GM21825 (cell line): ENCODE results near the gene COL27A1.

Experiments
- ATAC-seq: cut with Tn5 transposase; IDR thresholded peaks from one replicate; pipeline ENCODE4 v1.9.1; 2021; ENCODE audit warnings: mild to moderate bottlenecking, moderate library complexity; ENCODE audit not compliant: unreplicated experiment

The COL27A1 gene

DNA sequence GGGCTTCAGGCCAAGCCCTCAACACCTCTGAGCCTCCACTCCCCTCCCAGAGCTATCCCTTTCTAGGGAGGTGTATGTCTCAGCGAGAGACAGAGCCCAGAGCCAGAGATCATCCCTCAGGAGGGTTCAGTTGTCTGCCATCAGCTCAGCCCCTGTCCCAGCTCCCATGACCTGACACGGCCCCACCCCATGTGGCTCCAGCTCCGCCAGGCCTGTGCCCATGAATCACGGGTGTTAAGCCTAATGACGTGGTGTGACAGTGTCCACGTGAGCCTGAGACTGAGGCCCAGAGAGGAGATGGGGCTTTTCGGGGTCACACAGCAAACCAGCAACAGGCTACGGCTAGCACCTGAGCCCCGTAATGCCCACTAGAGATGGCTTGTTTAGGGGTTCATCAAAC, 106.7 kb downstream of the COL27A1 start:
- ATAC-seq: no peak

GRCh38 chr9:114263853-114264510, 108.6 kb downstream of the COL27A1 start:
- no peak for ATAC-seq

DNA sequence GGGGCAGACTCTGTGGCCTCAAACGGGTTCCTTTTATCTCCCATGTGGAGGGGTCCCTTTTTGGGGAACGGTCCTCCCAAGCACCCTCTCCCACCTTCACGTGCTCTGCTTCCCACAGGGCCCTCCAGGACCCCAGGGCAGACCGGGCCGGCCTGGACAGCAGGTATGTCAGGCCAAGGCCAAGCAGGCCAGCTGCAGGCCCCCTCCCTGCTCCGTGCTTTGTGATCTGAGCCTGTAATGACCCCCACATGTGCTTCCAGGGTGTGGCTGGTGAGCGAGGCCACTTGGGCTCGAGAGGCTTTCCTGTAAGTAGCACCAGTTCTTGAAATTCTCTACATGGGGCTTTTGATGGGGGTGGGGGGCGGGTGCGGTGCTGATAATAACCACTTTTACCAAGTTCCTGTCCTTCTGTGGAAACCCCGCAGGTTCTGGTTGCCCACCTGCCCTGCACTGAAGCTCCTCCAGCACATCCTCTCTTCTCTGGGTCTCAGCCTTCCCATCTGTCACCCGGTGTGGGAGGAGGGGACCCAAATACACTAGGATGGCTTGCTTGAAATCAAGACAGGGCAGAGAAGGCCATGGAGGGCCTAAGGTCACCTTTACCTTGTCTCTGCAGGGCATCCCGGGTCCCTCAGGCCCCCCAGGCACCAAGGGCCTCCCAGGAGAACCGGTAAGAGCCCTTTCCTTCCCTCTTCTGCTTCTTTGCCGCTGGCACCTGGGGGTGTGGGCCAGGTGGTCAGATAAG, 109.6 kb downstream of the COL27A1 start:
- no peak for ATAC-seq

DNA sequence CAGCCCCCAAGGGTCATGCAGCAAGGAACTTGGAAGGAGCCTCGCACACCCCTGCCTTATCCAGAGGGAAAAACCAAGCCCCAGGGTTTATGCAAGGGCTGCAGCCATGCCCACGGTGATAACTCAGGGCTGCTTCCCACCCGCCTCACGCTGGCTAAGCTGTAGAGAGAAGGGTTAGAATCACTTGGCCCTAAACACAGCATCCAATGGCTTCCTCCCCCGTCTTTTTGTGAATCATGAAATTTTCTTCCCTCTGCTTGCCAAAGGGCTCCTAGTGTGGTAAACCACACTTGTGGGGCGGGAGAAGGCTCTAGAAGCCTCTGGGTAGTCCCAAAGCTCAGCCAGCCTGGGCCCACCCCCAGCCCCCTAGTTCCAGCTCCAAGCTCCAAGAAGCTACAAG, 111.6 kb downstream of the COL27A1 start:
- ATAC-seq: no peak

DNA sequence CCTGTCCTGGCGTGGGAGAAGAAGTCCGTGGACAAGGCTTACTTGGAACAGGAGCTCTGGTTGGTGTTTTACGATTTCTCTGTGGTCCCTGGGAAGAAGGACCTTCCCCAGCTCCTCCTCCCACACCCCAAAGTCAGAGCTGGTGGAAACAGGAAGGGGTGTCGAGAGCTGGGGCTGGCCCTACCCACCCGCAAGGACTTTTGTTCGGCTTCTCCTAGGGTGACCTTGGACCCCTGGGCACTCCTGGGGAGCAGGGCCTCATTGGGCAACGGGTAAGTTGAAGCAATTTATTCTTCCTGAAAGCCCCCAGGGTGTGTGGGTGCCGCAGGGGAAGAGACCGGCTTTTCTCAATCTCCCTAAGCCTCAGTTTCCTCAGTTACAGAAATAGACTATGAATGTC, 113.7 kb downstream of the COL27A1 start:
- ATAC-seq: no peak

DNA sequence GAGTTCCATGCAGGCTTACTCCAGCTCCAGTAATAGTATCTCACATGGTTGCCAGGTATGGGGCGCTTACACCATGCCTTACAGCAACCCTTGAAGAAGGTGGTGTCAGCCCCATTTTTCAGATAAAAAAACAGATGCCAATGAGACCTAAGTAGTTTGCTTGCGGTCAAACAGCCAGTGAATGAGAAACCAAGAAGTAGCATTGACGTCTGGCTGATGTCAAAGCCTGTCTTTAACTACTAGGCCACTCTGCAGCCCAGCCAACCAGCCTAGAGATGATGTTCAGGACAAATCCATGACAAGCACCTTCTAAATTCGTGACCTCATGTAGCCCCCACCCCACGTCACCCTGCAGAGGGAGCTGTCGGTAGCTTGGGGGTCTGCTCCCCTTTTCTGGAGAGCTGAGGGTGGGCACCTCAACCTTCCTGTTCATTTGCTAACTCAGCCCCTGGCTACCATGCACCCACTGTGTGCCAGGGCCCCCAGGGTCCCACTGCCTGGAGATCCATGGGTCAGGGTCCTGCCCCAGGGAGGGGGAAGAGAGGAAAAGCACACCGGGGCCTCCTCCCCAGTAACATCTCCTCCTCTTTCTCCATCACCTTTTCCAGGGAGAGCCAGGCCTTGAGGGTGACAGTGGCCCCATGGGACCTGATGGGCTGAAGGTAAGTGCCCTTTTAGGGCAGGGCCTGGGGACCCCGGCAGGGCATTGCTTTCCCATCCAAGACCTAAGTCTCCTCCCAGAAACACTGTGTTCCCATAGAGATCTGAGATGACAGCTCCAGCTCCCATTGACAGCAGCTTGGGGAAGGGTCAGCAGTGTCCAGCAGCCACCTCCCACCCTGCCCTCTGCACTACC, 115.0 kb downstream of the COL27A1 start:
- no peak for ATAC-seq

DNA sequence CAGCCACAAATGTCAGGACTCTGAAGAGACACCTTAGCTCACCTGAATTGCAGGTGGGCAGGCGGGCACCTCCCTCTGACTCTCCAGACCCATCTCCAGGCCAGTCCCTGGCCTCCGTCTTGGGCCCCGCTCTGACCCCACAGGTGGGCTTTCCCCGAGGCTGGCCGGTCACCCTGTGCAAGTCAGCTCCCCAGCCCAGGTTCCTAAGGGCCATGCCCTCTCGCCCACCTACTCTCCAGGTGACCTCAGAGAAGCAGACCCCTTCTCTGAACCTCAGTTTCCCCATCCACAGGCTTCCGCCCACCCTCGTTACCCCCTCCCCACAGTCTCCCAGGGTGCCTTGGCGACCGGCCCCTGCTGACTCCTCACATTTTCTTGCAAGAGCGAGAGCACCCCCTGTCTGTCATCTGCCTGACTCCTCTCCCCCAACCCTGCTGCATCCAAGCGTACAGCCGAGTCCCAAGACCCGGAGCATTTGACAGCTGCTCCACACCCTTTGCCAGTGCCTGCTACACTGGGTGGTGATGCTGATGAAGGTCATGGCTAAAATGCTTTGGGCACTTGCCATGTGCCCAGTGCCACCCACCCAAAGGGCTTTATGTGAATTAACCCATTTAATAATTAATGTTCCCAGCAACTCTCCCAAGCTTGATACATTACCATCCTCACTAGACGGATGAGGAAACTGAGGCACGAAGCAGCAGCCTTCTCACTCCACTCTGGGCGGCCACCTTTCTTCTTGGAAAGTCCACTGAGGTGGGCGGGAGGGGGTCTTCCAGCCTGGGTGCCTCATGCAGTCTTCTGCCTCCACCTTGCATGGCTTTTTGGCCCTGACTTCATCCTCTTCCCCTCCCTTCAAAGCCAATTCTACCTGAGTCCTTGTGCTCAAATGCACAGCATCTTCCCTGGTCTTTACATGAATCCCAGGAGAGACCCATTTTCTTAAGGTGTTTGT, 116.5 kb downstream of the COL27A1 start:
- ATAC-seq: no peak

DNA sequence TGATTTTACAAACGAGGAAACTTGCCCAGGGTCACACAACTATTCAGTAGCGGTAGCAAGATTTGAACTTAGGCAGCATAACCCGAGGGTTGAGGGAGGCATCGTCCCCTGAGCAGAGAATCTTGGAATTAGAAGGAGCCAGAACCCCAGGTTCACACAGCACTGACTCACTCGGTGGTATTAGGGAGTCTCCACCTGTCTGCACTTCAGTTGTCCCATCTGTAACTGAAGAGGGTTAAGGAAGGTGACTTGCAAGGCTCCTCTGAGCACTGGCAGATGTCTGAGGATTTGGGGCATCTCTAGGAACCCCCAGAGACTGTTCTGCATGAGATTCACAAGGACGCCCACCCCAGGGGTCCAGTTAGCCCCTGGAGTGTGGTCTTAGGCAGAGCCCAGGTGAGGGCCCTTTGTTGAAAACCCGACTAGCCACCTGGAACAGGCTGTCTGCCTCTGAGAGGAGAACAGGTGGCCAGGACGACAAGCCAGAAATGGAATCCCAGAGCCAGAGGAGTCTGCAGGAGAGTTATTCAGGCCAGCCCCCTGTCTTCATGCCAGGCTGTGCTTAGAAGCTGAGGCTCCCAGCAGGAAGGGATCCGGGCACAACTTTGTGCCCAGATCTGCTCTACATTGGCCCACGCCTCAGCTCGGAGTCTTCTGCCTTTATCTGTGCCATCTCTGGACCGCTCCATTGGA, 117.5 kb downstream of the COL27A1 start:
- ATAC-seq: no peak

DNA sequence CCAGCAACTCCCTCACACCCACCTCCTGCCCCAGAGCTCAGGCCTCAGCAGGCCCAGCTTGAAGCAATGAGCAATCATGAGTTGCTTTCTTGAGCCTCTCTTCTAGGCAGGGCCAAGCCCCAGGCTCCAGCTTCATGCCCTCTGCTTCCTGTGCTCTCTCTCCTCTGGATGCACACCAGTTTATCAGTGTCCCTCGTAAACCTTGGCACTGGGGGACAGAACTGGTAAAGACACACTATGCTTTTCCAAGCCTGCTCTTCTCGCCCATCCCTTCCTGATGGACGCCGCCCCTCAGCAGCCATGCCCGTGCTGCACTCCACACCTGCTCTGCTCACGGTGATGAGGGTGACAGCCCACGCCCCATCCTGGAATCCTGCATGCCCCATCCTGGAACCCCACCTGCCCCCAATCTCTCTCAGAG, 118.1 kb downstream of the COL27A1 start:
- no peak for ATAC-seq

DNA sequence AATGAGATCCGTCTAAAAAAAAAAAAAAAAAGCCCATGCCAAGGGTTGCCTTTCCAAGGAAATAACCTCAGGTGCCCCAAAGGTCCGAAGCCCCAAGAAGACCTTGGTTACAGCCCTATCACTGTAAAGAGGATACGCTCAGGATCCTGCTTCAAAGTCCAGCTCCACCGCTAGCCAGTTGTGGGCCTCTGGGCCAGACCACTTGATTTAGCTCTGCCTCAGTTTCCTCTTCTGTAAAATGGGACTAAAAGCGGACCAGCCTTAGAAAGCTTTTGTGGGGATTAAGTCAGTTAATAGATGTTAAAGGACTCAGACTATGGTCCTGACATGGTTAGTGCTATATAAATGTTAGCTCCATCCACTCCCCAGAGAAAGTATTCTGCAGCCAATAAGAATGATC, 118.9 kb downstream of the COL27A1 start:
- no peak for ATAC-seq

GRCh38 chr9:114275246-114276004, 120.1 kb downstream of the COL27A1 start:
- ATAC-seq: no peak

GRCh38 chr9:114276908-114277821, 121.8 kb downstream of the COL27A1 start:
- ATAC-seq: no peak

DNA sequence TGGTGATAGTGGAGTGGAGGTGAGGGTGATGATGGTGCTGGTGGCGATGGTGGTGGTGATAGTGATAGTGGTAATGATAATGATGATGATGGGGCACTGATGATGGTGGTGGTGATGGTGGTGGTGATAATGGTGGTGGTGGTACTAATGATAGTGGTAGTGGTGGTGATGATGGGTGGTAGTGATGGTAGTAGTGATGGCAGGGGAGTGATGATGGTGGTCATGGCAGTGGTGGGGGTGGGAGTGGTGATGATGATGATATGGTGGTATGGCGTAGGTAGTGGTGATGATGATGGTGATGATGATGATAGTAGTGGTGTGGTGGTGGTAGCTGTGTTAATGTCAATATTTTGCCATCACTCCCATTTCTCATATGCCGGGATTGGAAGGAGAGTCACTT, 123.0 kb downstream of the COL27A1 start:
- ATAC-seq: no peak

DNA sequence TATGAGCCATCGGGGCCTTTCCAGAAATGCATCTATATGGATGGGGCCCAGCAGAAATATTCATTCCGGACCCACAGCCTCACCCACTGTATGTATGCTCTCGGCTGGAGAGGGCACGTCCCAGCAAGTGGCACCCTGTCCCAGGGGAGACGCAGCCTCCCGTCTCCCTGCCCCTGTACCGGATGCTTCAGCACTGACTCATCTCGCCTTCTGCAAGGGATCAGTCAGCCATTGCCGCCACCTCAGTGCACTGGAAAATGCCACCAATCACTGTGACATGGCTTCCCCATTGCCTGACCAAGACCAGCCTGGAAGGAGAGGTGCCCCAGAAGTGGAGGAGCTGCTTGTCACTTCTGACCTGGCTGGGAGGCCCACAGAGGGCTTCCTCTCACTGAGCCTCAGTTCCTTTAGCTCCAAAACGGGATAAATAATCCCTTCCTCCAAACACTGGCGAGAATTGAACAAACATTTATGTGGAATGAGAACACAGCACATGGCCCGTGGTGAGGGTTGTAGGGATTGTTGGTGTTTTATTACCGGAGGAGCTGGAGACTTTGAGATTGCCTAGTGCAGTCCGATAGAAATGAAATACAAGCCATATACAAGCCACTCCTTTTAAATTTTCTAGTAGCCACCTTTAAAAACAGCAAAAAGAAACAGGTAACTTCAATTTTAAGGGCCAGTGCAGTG, 123.7 kb downstream of the COL27A1 start:
- ATAC-seq: no peak

DNA sequence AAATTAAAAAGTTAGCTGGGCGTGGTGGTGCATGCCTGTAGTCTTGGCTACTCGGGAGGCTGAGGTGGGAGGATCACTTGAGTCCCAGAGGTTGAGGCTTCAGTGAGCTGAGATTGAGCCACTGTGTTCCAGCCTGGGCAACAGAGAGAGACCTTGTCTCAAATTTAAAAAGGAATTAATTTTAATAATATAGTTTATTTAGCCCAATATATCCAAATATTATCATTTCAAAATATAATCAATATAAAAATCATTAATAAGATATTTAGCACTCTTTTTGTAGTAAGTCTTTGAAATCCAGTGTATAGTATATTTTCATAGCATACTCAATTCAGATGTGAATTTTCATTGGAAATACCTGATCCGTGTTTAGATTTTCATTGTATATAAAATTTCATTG, 124.4 kb downstream of the COL27A1 start:
- ATAC-seq: no peak

DNA sequence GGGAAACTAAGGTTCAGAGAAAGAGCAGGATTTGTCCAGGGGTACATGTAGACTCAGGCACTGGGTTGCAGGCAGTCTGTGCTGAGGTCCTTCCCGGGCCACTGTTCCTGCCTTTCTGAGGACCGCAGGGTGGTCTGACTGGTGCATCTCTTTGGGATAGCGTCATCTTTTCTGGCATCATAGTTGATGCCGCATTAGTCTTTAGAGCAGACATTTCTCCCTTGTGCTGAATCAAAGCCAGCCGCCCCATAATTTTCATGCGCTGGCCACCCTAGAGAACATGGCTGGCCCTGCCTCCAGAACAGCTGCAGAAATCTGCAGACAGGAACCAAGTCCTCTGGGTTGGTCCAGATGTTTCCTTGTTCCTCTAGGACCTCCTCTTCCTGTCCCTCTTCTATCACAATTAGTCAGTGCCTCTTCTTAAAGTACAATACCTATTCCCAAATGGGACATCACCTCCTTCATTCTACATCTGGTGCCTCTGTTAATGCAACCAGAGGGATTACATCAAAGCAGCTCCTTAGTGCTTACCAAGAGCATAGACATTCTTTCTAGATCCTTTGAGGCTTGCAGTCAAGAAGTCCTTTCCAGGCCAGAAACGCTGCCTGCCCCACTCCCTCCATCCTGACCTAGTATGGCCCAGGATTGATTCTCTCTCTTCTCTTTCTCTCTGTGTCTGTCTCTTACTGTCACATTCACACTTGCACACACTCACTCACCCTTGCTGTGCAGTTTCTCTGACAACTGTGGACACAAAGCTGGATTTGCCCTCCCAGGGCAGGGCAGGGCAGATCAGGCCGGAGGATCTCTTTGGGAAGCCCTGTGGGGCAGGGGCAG, 125.5 kb downstream of the COL27A1 start:
- ATAC-seq: no peak
